K562 (cell line): ENCODE data around the gene ZSWIM8. TPM values are rescaled to one million over a fixed set of nuclear protein-coding genes. Genes with fewer than 3 reads are reported as not detected.

Experiments used
- BRCA1 ChIP-seq, 2 experiments: fragments of 450-650 bp in 1 of 2; sonication (generic) in 1 of 2; formaldehyde crosslinking in 1 of 2; IDR thresholded peaks; 2 replicates each; pipeline versions ENCODE4 v1.5.0 to v1.6.1; 2017 to 2020; ENCODE audit warnings: mild to moderate bottlenecking in 1 of 2, missing genetic modification reagents in 1 of 2
- ELF2 ChIP-seq: fragments of 250-450 bp; sonication (Bioruptor Pico); IDR thresholded peaks from 2 replicates; pipeline ENCODE4 v1.5.0; 2021; ENCODE audit warnings: mild to moderate bottlenecking
- ETV1 ChIP-seq: fragments of 450-650 bp; conservative IDR thresholded peaks from 2 replicates; pipeline ENCODE4 v1.6.1; 2016; ENCODE audit warnings: missing genetic modification characterization, control low read depth, low read depth, missing compliant biosample characterization
- GATAD2A ChIP-seq: fragments of 450-650 bp; IDR thresholded peaks from 2 replicates; pipeline ENCODE4 v1.6.1; 2017
- JUNB ChIP-seq: fragments of 450-650 bp; formaldehyde crosslinking; conservative IDR thresholded peaks from 2 replicates; pipeline ENCODE4 v1.4.0; 2020; ENCODE audit warnings: mild to moderate bottlenecking
- KLF1 ChIP-seq: fragments of 450-650 bp; IDR thresholded peaks from 2 replicates; pipeline ENCODE4 v1.6.1; 2016; ENCODE audit warnings: missing genetic modification characterization, missing compliant biosample characterization
- MTA1 ChIP-seq: fragments of 450-650 bp; IDR thresholded peaks from 2 replicates; pipeline ENCODE4 v1.6.1; 2017; ENCODE audit warnings: borderline replicate concordance
- OTX1 ChIP-seq: fragments of 450-650 bp; formaldehyde crosslinking; IDR thresholded peaks from 2 replicates; pipeline ENCODE4 v1.4.0; 2022; ENCODE audit warnings: mild to moderate bottlenecking
- RHOXF2B ChIP-seq: fragments of 250-450 bp; sonication (Bioruptor Pico); conservative IDR thresholded peaks from 2 replicates; pipeline ENCODE4 v1.5.1; 2021
- ZFPM2 ChIP-seq: fragments of 250-450 bp; sonication (Bioruptor Pico); IDR thresholded peaks from 2 replicates; pipeline ENCODE4 v1.5.1; 2022; ENCODE audit warnings: mild to moderate bottlenecking
- ZNF212 ChIP-seq: fragments of 450-650 bp; formaldehyde crosslinking; IDR thresholded peaks from 2 replicates; pipeline ENCODE4 v1.4.0; 2020; ENCODE audit warnings: mild to moderate bottlenecking
- ZNF316 ChIP-seq: fragments of 450-650 bp; IDR thresholded peaks from 2 replicates; pipeline ENCODE4 v1.6.1; 2016
- ZNF41 ChIP-seq: fragments of 250-450 bp; sonication (Bioruptor Pico); conservative IDR thresholded peaks from 2 replicates; pipeline ENCODE4 v1.4.0; 2020; ENCODE audit warnings: mild to moderate bottlenecking
- ZNF766 ChIP-seq: fragments of 200-800 bp; sonication (Bioruptor generic); conservative IDR thresholded peaks from 2 replicates; pipeline ENCODE4 v1.6.1; 2016; ENCODE audit warnings: missing genetic modification characterization, missing compliant biosample characterization
- polyA plus RNA-seq, 8 experiments: library from polyadenylated mRNA; depleted of rRNA in 4 of 8; stranded (reverse) in 5 of 8; unstranded in 3 of 8; fragments of >200 nt; fragmentation: Nextera tagmentation in 2 of 8; fragmentation: Illumina TruSeq in 1 of 8; extraction: Ambion mirVana in 2 of 8; extraction: Trizol in 1 of 8; gene quantifications; 2 replicates each; pipeline versions ENCODE4 v1.2.1 to v1.2.3, GENCODE V29; 2011 to 2014; ENCODE audit warnings: inconsistent platforms in 1 of 8, missing spikeins in 1 of 8
- total RNA-seq, 7 experiments: library from RNA; depleted of rRNA in 6 of 7; stranded (reverse); fragments of >200 nt in 6 of 7; fragmentation: Illumina TruSeq in 2 of 7; extraction: Trizol in 2 of 7; gene quantifications; 2 replicates each; pipeline versions ENCODE4 v1.2.1 to v1.2.3, GENCODE V29; 2011 to 2021; ENCODE audit warnings: low replicate concordance in 1 of 7
- TF ChIP-seq, protein P1 (sequence below): fragments of 250-450 bp; sonication (Bioruptor Pico); IDR thresholded peaks from 2 replicates; pipeline ENCODE4 v1.5.0; 2020; ENCODE audit warnings: mild to moderate bottlenecking
- TF ChIP-seq, protein P2 (sequence below): sonication (generic); formaldehyde crosslinking; IDR thresholded peaks from 2 replicates; pipeline ENCODE4 v1.4.0; 2020; ENCODE audit warnings: mild to moderate bottlenecking, missing genetic modification reagents
- TF ChIP-seq, protein P3 (sequence below): fragments of 450-650 bp; conservative IDR thresholded peaks from 2 replicates; pipeline ENCODE4 v1.6.1; 2016; ENCODE audit warnings: missing genetic modification characterization, low read depth, mild to moderate bottlenecking, missing compliant biosample characterization, moderate library complexity
- TF ChIP-seq, protein P4 (sequence below): fragments of 250-450 bp; sonication (Bioruptor Pico); IDR thresholded peaks from 2 replicates; pipeline ENCODE4 v1.8.0; 2022; ENCODE audit warnings: inconsistent platforms, mild to moderate bottlenecking, moderate library complexity, borderline replicate concordance
- TF ChIP-seq, protein P5 (sequence below): fragments of 450-650 bp; formaldehyde crosslinking; IDR thresholded peaks from 2 replicates; pipeline ENCODE4 v1.4.0; 2020; ENCODE audit warnings: mild to moderate bottlenecking, moderate library complexity
- TF ChIP-seq, protein P6 (sequence below): fragments of 450-650 bp; formaldehyde crosslinking; IDR thresholded peaks from 2 replicates; pipeline ENCODE4 v1.4.0; 2022; ENCODE audit warnings: missing genetic modification characterization

ZSWIM8 gene
- total and polyA plus RNA-seq, 9 of the 15 experiments (the other 6 are each of a cell fraction or from before 2014, with no cell fraction given), result 5.6 to 47.8 (median 26.7) TPM

DNA sequence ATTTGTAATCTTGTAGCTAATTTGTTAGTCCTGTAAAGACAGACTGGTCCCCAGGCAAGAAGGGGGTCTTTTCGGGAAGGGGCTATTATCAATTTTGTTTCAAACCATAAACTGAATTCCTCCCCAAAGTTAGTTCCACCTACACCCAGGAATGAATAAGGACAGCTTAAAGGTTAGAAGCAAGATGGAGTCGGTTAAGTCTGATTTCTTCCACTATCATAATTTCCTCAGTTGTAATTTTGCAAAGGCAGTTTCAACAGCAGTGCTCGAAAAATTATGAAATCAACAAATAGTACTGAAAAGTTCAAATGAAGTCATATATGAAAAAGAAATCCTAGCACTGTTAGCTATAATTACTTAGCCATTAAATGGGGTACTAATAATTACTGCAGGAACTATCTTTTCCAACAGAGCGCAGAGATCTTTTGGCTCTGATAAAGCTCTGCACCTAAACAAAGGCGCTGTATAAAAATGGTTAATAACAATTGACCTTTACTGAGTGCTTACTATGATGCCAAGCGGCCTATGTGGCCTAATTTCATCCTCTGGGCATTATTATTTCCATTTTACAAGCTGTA lies 42.0 kb upstream of the ZSWIM8 start (continued):
- TF ChIP-seq, protein P1, sequence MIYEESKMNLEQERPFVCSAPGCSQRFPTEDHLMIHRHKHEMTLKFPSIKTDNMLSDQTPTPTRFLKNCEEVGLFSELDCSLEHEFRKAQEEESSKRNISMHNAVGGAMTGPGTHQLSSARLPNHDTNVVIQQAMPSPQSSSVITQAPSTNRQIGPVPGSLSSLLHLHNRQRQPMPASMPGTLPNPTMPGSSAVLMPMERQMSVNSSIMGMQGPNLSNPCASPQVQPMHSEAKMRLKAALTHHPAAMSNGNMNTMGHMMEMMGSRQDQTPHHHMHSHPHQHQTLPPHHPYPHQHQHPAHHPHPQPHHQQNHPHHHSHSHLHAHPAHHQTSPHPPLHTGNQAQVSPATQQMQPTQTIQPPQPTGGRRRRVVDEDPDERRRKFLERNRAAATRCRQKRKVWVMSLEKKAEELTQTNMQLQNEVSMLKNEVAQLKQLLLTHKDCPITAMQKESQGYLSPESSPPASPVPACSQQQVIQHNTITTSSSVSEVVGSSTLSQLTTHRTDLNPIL (CRISPR knock-in tag), result peak; percentile 94
- TF ChIP-seq GATAD2A (no peak), ZNF316 (no peak), KLF1 (tag) (no peak), JUNB (CRISPR knock-in tag) (no peak), ZNF41 (CRISPR knock-in tag) (peak; percentile 97), ETV1 (tag) (peak; percentile 85), MTA1 (0 out of 2 replicates have a peak, but pooled peaks have one; percentile 9), RHOXF2B (CRISPR knock-in tag) (peak; percentile 81; the same call in 1 of the 2 replicates), ZFPM2 (CRISPR knock-in tag) (no peak), OTX1 (CRISPR knock-in tag) (peak; percentile 97), BRCA1 (IDR thresholded peaks at IDR 0.05) (no peak), BRCA1 (CRISPR knock-in tag; IDR thresholded peaks at IDR 0.05) (no peak), ZNF766 (CRISPR knock-in tag) (peak; percentile 99), ZNF212 (CRISPR knock-in tag) (peak; percentile 93), ELF2 (peak; percentile 84)
- TF ChIP-seq, protein P2, sequence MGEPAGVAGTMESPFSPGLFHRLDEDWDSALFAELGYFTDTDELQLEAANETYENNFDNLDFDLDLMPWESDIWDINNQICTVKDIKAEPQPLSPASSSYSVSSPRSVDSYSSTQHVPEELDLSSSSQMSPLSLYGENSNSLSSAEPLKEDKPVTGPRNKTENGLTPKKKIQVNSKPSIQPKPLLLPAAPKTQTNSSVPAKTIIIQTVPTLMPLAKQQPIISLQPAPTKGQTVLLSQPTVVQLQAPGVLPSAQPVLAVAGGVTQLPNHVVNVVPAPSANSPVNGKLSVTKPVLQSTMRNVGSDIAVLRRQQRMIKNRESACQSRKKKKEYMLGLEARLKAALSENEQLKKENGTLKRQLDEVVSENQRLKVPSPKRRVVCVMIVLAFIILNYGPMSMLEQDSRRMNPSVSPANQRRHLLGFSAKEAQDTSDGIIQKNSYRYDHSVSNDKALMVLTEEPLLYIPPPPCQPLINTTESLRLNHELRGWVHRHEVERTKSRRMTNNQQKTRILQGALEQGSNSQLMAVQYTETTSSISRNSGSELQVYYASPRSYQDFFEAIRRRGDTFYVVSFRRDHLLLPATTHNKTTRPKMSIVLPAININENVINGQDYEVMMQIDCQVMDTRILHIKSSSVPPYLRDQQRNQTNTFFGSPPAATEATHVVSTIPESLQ (CRISPR knock-in tag), result 0 out of 2 replicates have a peak, but pooled peaks have one; percentile 77
- TF ChIP-seq, protein P3, sequence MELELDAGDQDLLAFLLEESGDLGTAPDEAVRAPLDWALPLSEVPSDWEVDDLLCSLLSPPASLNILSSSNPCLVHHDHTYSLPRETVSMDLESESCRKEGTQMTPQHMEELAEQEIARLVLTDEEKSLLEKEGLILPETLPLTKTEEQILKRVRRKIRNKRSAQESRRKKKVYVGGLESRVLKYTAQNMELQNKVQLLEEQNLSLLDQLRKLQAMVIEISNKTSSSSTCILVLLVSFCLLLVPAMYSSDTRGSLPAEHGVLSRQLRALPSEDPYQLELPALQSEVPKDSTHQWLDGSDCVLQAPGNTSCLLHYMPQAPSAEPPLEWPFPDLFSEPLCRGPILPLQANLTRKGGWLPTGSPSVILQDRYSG (tag), result peak; percentile 99
- TF ChIP-seq, protein P4, sequence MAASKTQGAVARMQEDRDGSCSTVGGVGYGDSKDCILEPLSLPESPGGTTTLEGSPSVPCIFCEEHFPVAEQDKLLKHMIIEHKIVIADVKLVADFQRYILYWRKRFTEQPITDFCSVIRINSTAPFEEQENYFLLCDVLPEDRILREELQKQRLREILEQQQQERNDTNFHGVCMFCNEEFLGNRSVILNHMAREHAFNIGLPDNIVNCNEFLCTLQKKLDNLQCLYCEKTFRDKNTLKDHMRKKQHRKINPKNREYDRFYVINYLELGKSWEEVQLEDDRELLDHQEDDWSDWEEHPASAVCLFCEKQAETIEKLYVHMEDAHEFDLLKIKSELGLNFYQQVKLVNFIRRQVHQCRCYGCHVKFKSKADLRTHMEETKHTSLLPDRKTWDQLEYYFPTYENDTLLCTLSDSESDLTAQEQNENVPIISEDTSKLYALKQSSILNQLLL (CRISPR knock-in tag), result no peak
- TF ChIP-seq, protein P5, sequence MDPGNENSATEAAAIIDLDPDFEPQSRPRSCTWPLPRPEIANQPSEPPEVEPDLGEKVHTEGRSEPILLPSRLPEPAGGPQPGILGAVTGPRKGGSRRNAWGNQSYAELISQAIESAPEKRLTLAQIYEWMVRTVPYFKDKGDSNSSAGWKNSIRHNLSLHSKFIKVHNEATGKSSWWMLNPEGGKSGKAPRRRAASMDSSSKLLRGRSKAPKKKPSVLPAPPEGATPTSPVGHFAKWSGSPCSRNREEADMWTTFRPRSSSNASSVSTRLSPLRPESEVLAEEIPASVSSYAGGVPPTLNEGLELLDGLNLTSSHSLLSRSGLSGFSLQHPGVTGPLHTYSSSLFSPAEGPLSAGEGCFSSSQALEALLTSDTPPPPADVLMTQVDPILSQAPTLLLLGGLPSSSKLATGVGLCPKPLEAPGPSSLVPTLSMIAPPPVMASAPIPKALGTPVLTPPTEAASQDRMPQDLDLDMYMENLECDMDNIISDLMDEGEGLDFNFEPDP, result peak; percentile 96
- TF ChIP-seq, protein P6, sequence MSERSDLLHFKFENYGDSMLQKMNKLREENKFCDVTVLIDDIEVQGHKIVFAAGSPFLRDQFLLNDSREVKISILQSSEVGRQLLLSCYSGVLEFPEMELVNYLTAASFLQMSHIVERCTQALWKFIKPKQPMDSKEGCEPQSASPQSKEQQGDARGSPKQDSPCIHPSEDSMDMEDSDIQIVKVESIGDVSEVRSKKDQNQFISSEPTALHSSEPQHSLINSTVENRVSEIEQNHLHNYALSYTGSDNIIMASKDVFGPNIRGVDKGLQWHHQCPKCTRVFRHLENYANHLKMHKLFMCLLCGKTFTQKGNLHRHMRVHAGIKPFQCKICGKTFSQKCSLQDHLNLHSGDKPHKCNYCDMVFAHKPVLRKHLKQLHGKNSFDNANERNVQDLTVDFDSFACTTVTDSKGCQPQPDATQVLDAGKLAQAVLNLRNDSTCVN (CRISPR knock-in tag), result peak; percentile 98; the same call in 1 of the 2 replicates
